Mucosa of rectum (tissue), 2 donors: ENCODE results near the gene NOTCH2NLA.
"Not testable (repeated sequence)": the region's sequence is repeated elsewhere in the genome, so short reads cannot be mapped to it uniquely, and the experiment has no call there.

ENCODE experiments used
- H3K27ac ChIP-seq, 2 donors: one replicate each; pipeline ENCODE4 v1.7.0; 2013; ENCODE audit warnings: inconsistent platforms in 2 of 2, low read depth in 2 of 2, low read length in 2 of 2
- H3K27me3 ChIP-seq, 2 donors: one replicate each; pipeline ENCODE4 v1.7.0; 2013; ENCODE audit warnings: low read length in 2 of 2; ENCODE audit not compliant: control insufficient read depth in 2 of 2, insufficient read depth in 2 of 2
- H3K36me3 ChIP-seq, 2 donors: one replicate each; pipeline ENCODE4 v1.7.0; 2013; ENCODE audit warnings: low read length in 2 of 2; ENCODE audit not compliant: control insufficient read depth in 2 of 2, insufficient read depth in 2 of 2
- H3K4me1 ChIP-seq, 2 donors: one replicate each; pipeline ENCODE4 v1.7.0; 2013; ENCODE audit warnings: low read length in 2 of 2, mild to moderate bottlenecking in 1 of 2; ENCODE audit not compliant: control insufficient read depth in 2 of 2, insufficient read depth in 2 of 2
- H3K4me3 ChIP-seq, 2 donors: one replicate each; pipeline ENCODE4 v1.7.0; 2013; ENCODE audit warnings: low read length in 2 of 2
- H3K9ac ChIP-seq, 2 donors: one replicate each; pipeline ENCODE4 v1.7.0; 2013; ENCODE audit warnings: low read length in 2 of 2, low read depth in 1 of 2, mild to moderate bottlenecking in 1 of 2
- H3K9me3 ChIP-seq, 2 donors: one replicate each; pipeline ENCODE4 v1.7.0; 2013; ENCODE audit warnings: low read length in 2 of 2; ENCODE audit not compliant: control insufficient read depth in 2 of 2
- donor health status: healthy.
- donor health status: Normal muscosa, but diverticular disease.

NOTCH2NLA gene

DNA sequence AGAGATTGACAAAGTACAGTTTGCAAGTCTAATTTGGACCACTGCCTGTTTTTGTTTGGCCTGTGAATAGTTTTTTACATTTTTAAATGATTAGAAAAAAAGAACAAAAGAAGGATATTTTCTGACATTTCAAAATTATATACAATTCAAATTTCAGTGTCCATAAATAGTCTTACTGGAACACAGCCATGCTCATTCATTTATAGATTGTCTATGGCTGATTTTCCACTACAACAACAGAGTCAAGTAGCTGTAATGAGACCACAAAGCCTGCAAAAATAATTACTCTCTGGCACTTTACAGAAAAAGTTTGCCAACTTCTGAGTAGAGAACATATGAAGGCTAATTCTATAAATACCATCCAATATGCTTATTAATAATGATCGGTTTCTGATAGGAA is 61.1 kb downstream of the NOTCH2NLA start:
- not testable (repeated sequence) for H3K9ac ChIP-seq, H3K36me3 ChIP-seq, H3K9me3 ChIP-seq, H3K4me3 ChIP-seq, H3K27me3 ChIP-seq, H3K4me1 ChIP-seq, H3K27ac ChIP-seq

DNA sequence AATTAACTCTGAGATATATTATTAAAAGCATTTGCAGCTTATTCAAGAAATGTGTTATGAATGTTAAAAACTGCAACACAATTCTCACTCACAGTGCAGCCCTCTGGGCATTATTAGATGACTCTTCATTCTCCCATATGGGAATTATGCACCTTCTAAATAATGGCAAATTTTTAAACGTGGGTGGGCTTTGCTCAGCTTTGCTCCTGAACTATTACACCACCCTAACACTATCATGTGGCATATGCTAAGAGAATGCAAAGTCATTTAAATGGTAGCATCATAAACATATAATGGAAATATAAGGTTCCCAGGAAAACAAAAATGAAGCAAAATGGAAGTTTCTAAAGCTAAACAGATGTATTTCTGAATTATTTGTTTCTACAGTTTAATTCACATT is 61.5 kb downstream of the NOTCH2NLA start:
- H3K4me3 ChIP-seq, H3K9ac ChIP-seq, H3K9me3 ChIP-seq, H3K4me1 ChIP-seq, H3K27me3 ChIP-seq, H3K36me3 ChIP-seq, H3K27ac ChIP-seq: not testable (repeated sequence)

DNA sequence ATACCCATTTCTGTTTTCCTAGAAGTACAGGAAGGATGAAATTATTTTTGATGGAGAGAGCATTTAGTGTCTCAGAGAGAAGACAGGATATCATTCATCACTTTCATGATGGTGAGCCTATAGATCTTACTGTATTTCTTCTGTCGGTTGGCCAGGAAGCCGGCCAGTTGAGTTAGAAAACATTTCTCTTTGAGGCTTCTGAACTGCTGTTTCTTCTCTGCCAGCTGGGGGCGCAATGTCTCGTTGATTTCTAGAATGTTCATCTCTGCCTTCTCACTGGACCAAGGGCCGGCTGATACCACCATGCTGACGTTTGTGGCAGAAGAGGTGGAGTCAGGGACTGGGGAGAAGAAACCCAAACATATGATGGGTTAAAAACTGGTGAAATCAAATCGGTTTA is 84.4 kb downstream of the NOTCH2NLA start, which contains the start of gene NBPF10:
Gene NBPF10, minus strand, starts transcription at position 340 of the 400 bp plus-strand sequence. Its CDS starts 35 bp downstream, at position 305.
- not testable (repeated sequence) for H3K4me3 ChIP-seq, H3K36me3 ChIP-seq, H3K27ac ChIP-seq, H3K27me3 ChIP-seq, H3K4me1 ChIP-seq, H3K9ac ChIP-seq, H3K9me3 ChIP-seq
